EH (cell line): ENCODE results near the gene JAKMIP1.
"Not testable (repeated sequence)": the region's sequence is repeated elsewhere in the genome, so short reads cannot be mapped to it uniquely, and the experiment has no call there.

Experiments used
- DNase-seq: peaks from one replicate; pipeline ENCODE4 v3.0.0-alpha.2; 2015; ENCODE audit warnings: low read depth

The JAKMIP1 gene

GRCh38 chr4:6143603-6144181 is 56.7 kb downstream of the JAKMIP1 start:
- DNase-seq, result no peak

GRCh38 chr4:6142935-6143602 is 57.3 kb downstream of the JAKMIP1 start:
- DNase-seq, result no peak

GRCh38 chr4:6142511-6142910 is 57.8 kb downstream of the JAKMIP1 start:
- no peak for DNase-seq

- no peak for DNase-seq
Measured at GRCh38 chr4:6141554-6141953, 58.8 kb downstream of the JAKMIP1 start.

- not testable (repeated sequence) for DNase-seq
Measured at GRCh38 chr4:6141021-6141420, 59.3 kb downstream of the JAKMIP1 start.

- no peak for DNase-seq
Measured at GRCh38 chr4:6137747-6138135, 62.6 kb downstream of the JAKMIP1 start.

- DNase-seq, result no peak
Measured at GRCh38 chr4:6137027-6137746, 63.2 kb downstream of the JAKMIP1 start.

- no peak for DNase-seq
Measured at GRCh38 chr4:6134612-6135220, 65.6 kb downstream of the JAKMIP1 start.

- no peak for DNase-seq
Measured at GRCh38 chr4:6132716-6133115, 67.6 kb downstream of the JAKMIP1 start.

GRCh38 chr4:6128221-6128850 is 72.0 kb downstream of the JAKMIP1 start:
- no peak for DNase-seq

GRCh38 chr4:6126971-6127745 is 73.2 kb downstream of the JAKMIP1 start:
- DNase-seq, result no peak

- no peak for DNase-seq
Measured at GRCh38 chr4:6125103-6125651, 75.2 kb downstream of the JAKMIP1 start.

GRCh38 chr4:6124386-6125102 is 75.8 kb downstream of the JAKMIP1 start:
- no peak for DNase-seq

GRCh38 chr4:6123976-6124375 is 76.4 kb downstream of the JAKMIP1 start:
- DNase-seq, result no peak

- no peak for DNase-seq
Measured at GRCh38 chr4:6123541-6123940, 76.8 kb downstream of the JAKMIP1 start.

- no peak for DNase-seq
Measured at GRCh38 chr4:6123116-6123515, 77.2 kb downstream of the JAKMIP1 start.

GRCh38 chr4:6122496-6122895 is 77.9 kb downstream of the JAKMIP1 start:
- DNase-seq, result no peak

- DNase-seq, result no peak
Measured at GRCh38 chr4:6121941-6122340, 78.4 kb downstream of the JAKMIP1 start.

GRCh38 chr4:6121276-6121850 is 79.0 kb downstream of the JAKMIP1 start:
- no peak for DNase-seq

- no peak for DNase-seq
Measured at GRCh38 chr4:6120361-6120760, 80.0 kb downstream of the JAKMIP1 start.
